Naive thymus-derived CD4-positive, alpha-beta T cell (primary cell): ENCODE data around the gene NOS3. TPM values are rescaled to one million over a fixed set of nuclear protein-coding genes. Genes with fewer than 3 reads are reported as not detected.

Experiments used
- ATAC-seq: fragments of 150-1000 bp; cut with Tn5 transposase; 2 replicates; pipeline ENCODE4 v1.10.0; 2021; ENCODE audit warnings: mild to moderate bottlenecking, moderate library complexity
- CTCF ChIA-PET: fragments of 350-600 bp; sonication (Branson Sonifier 250); formaldehyde crosslinking; loops from one replicate; lab custom pipeline; 2021; ENCODE audit warnings: antibody characterized with exemption; lab: Charles Lee
- POLR2A ChIA-PET: fragments of 350-600 bp; sonication (Branson Sonifier 250); formaldehyde crosslinking; loops from one replicate; lab custom pipeline; 2021; ENCODE audit warnings: antibody characterized with exemption, inconsistent platforms; lab: Charles Lee
- DNase-seq, 9 donors: peaks; one replicate each; pipeline versions ENCODE4 v3.0.0 to v3.0.0-alpha.2; 2020 to 2022; ENCODE audit warnings: mixed read lengths in 1 of 9
- H3K27ac ChIP-seq: one replicate; pipeline ENCODE4 v1.7.0; 2013; ENCODE audit warnings: mild to moderate bottlenecking, low read depth, low read length, moderate library complexity
- H3K27me3 ChIP-seq, 2 donors: one replicate each; pipeline ENCODE4 v1.7.0; 2013; ENCODE audit warnings: low read length in 2 of 2, mild to moderate bottlenecking in 2 of 2, moderate library complexity in 2 of 2; ENCODE audit not compliant: control insufficient read depth in 2 of 2, insufficient read depth in 2 of 2
- H3K36me3 ChIP-seq, 3 experiments: 1 replicate in 2 of 3; 2 replicates in 1 of 3; pipeline ENCODE4 v1.7.0; 2013; ENCODE audit warnings: low read length in 3 of 3, mild to moderate bottlenecking in 3 of 3, moderate library complexity in 1 of 3; ENCODE audit not compliant: insufficient read depth in 3 of 3, control insufficient read depth in 2 of 3
- H3K4me1 ChIP-seq, 2 donors: one replicate each; pipeline ENCODE4 v1.7.0; 2013; ENCODE audit warnings: low read length in 2 of 2, mild to moderate bottlenecking in 2 of 2, moderate library complexity in 1 of 2; ENCODE audit not compliant: control insufficient read depth in 2 of 2, insufficient read depth in 2 of 2
- H3K4me3 ChIP-seq: 2 replicates; pipeline ENCODE4 v1.7.0; 2013; ENCODE audit warnings: mild to moderate bottlenecking, low read length
- H3K9me3 ChIP-seq, 3 experiments: 1 replicate in 2 of 3; 2 replicates in 1 of 3; pipeline ENCODE4 v1.7.0; 2013; ENCODE audit warnings: low read length in 3 of 3; ENCODE audit not compliant: control insufficient read depth in 2 of 3
- H3K27ac Mint-ChIP-seq, 9 donors: one replicate each; pipeline ENCODE4 v1.8.0; 2020 to 2022; ENCODE audit warnings: mixed read lengths in 9 of 9, mild to moderate bottlenecking in 8 of 9, moderate library complexity in 5 of 9, inconsistent platforms in 2 of 9
- H3K27me3 Mint-ChIP-seq, 5 donors: one replicate each; pipeline ENCODE4 v1.8.0; 2021 to 2022; ENCODE audit warnings: mixed read lengths in 5 of 5, mild to moderate bottlenecking in 1 of 5
- H3K36me3 Mint-ChIP-seq, 5 donors: one replicate each; pipeline ENCODE4 v1.8.0; 2020 to 2022; ENCODE audit warnings: mixed read lengths in 5 of 5, mild to moderate bottlenecking in 3 of 5, inconsistent platforms in 1 of 5
- H3K4me1 Mint-ChIP-seq, 7 donors: one replicate each; pipeline ENCODE4 v1.8.0; 2020 to 2022; ENCODE audit warnings: mixed read lengths in 7 of 7, mild to moderate bottlenecking in 3 of 7, inconsistent platforms in 1 of 7
- H3K4me3 Mint-ChIP-seq, 10 donors: one replicate each; pipeline ENCODE4 v1.8.0; 2020 to 2022; ENCODE audit warnings: mild to moderate bottlenecking in 10 of 10, mixed read lengths in 10 of 10, moderate library complexity in 6 of 10, inconsistent platforms in 2 of 10
- H3K9me3 Mint-ChIP-seq, 11 donors: one replicate each; pipeline ENCODE4 v1.8.0; 2020 to 2022; ENCODE audit warnings: mixed read lengths in 11 of 11, mild to moderate bottlenecking in 4 of 11, inconsistent platforms in 1 of 11, moderate library complexity in 1 of 11
- intact Hi-C, 2 donors: fragments of 100-400 bp; cut with micrococcal nuclease; formaldehyde crosslinking; loops; one replicate each; pipeline ENCODE4 v1.15.1; 2023
- polyA plus RNA-seq, 2 donors: library from polyadenylated mRNA; unstranded; fragments of 300-500 nt; fragmentation: Illumina TruSeq; gene quantifications; one replicate each; pipeline ENCODE4 v1.2.3, GENCODE V29; 2021
- total RNA-seq, 6 experiments: library from RNA in 5 of 6; stranded (reverse) in 5 of 6; gene quantifications; 1 replicate in 5 of 6; 2 replicates in 1 of 6; pipeline ENCODE4 v1.2.3 and lab custom pipeline; 2021 to 2026

The NOS3 gene
- total and polyA plus RNA-seq, 7 experiments from 2014 or later, result 2.8 to 19.1 (median 7.9) TPM

- H3K36me3 Mint-ChIP-seq, result peaks cover 0 to 7% (median 4%) of the 10 kb centered on the region in 5 donors
- no peak for ATAC-seq
- intact Hi-C loops, result no loop called here
- peaks cover 6 to 16% (median 14%) of the 10 kb centered on the region in 7 donors for H3K4me1 Mint-ChIP-seq
- peaks cover 0 to 10% (median 0%) of the 10 kb centered on the region in 5 donors for H3K27me3 Mint-ChIP-seq
- H3K4me3 ChIP-seq, result no peak overlapping the region
- H3K9me3 ChIP-seq, result no peaks in the 10 kb centered on the region
- no peak overlapping the region for H3K27ac Mint-ChIP-seq
- H3K36me3 ChIP-seq, result peaks cover 0 to 20% (median 0%) of the 10 kb centered on the region in 3 experiments
- no peaks in the 10 kb centered on the region for H3K9me3 Mint-ChIP-seq
- H3K4me3 Mint-ChIP-seq, result no peak overlapping the region
- DNase-seq, result no peak
- H3K4me1 ChIP-seq, result peaks cover 0 to 6% of the 10 kb centered on the region in 2 donors
- CTCF ChIA-PET, result interaction anchor here (0.6 kb wide), 1 partner anchor 50 kb away, joined by 4 read pairs; no protein-coding TSS in a partner anchor
- POLR2A ChIA-PET, result no interaction called here
- no peaks in the 10 kb centered on the region for H3K27me3 ChIP-seq
- no peak overlapping the region for H3K27ac ChIP-seq
These were observed 58.2 kb downstream of the NOS3 start for GRCh38 chr7:151048911-151049463.

GRCh38 chr7:151051108-151051507 is 60.3 kb downstream of the NOS3 start:
- Histone ChIP-seq H3K9me3 (no peaks in the 10 kb centered on the region), H3K4me1 (peaks cover 0 to 6% of the 10 kb centered on the region in 2 donors), H3K27me3 (no peaks in the 10 kb centered on the region), H3K36me3 (no peaks in the 10 kb centered on the region), H3K27ac (no peak overlapping the region), H3K4me3 (no peak overlapping the region)
- peaks cover 0 to 1% (median 0%) of the 10 kb centered on the region in 11 donors for H3K9me3 Mint-ChIP-seq
- DNase-seq, result peak; percentile 55 to 75 (median 69)
- ATAC-seq, result peak; percentile 88
- peaks cover 6 to 19% (median 14%) of the 10 kb centered on the region in 7 donors for H3K4me1 Mint-ChIP-seq
- ChIA-PET CTCF (no interaction called here), POLR2A (interaction anchor here (0.8 to 1.6 kb wide), 4 partner anchors 23 to 37 kb away, joined by 3 to 4 read pairs (median 3); partner anchors contain the start of gene ABCB8)
- intact Hi-C loops, result loop anchor here in 1 of 2 donors (1.0 kb wide), 3 partner anchors 8 to 65 kb away; partner anchors contain the start of genes ABCB8 and SLC4A2
- H3K36me3 Mint-ChIP-seq, result peaks cover 0 to 5% (median 4%) of the 10 kb centered on the region in 5 donors
- H3K27ac Mint-ChIP-seq, result no peak overlapping the region
- H3K4me3 Mint-ChIP-seq, result no peak overlapping the region
- peaks cover 0 to 10% (median 0%) of the 10 kb centered on the region in 5 donors for H3K27me3 Mint-ChIP-seq

DNA sequence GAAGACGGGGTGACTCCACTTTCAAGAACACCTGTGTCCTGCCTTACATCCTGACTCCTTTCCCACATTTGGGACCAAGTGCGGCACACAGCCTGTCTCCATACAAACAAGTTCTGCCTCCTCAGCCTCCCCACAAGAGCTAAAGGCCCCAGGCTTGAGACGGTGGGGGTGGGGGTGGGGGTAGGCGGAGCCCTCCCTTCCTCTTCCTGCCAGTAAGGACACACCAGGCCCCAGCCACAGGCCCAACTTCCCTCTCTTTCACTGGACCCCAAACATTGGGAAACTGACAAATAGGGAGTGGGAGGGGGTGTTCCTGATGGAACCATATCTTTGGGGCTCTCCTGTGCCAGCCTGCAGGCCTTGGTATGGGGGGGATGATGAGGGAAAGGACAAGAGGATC is 62.3 kb downstream of the NOS3 start:
- no peaks in the 10 kb centered on the region for H3K36me3 ChIP-seq
- Mint-ChIP-seq H3K27me3 (peaks cover 0 to 10% (median 0%) of the 10 kb centered on the region in 5 donors), H3K36me3 (peaks cover 0 to 5% (median 4%) of the 10 kb centered on the region in 5 donors), H3K9me3 (peaks cover 0 to 1% (median 0%) of the 10 kb centered on the region in 11 donors), H3K4me3 (no peak overlapping the region), H3K4me1 (peaks cover 16 to 27% (median 26%) of the 10 kb centered on the region in 7 donors), H3K27ac (no peak overlapping the region)
- ChIA-PET POLR2A (no interaction called here), CTCF (interaction anchor here (0.6 kb wide), 1 partner anchor 42 kb away, joined by 3 read pairs; no protein-coding TSS in a partner anchor)
- H3K9me3 ChIP-seq, result no peaks in the 10 kb centered on the region
- H3K4me1 ChIP-seq, result peaks cover 6 to 14% of the 10 kb centered on the region in 2 donors
- no peak for ATAC-seq
- intact Hi-C loops, result no loop called here
- H3K27me3 ChIP-seq, result no peaks in the 10 kb centered on the region
- no peak overlapping the region for H3K4me3 ChIP-seq
- H3K27ac ChIP-seq, result no peak overlapping the region
- no peak for DNase-seq

GRCh38 chr7:151053751-151054150 is 62.9 kb downstream of the NOS3 start:
- Mint-ChIP-seq H3K9me3 (peaks cover 0 to 1% (median 0%) of the 10 kb centered on the region in 11 donors), H3K27ac (no peak overlapping the region), H3K36me3 (peaks cover 0 to 5% (median 4%) of the 10 kb centered on the region in 5 donors), H3K4me3 (no peak overlapping the region), H3K4me1 (peaks cover 21 to 31% (median 27%) of the 10 kb centered on the region in 7 donors), H3K27me3 (peaks cover 0 to 10% (median 0%) of the 10 kb centered on the region in 5 donors)
- ATAC-seq, result no peak
- no peak overlapping the region for H3K27ac ChIP-seq
- ChIA-PET CTCF (no interaction called here), POLR2A (no interaction called here)
- DNase-seq, result no peak
- no peaks in the 10 kb centered on the region for H3K9me3 ChIP-seq
- H3K27me3 ChIP-seq, result no peaks in the 10 kb centered on the region
- H3K4me3 ChIP-seq, result no peak overlapping the region
- H3K4me1 ChIP-seq, result peaks cover 12 to 19% of the 10 kb centered on the region in 2 donors
- no peaks in the 10 kb centered on the region for H3K36me3 ChIP-seq
- intact Hi-C loops, result no loop called here

DNA sequence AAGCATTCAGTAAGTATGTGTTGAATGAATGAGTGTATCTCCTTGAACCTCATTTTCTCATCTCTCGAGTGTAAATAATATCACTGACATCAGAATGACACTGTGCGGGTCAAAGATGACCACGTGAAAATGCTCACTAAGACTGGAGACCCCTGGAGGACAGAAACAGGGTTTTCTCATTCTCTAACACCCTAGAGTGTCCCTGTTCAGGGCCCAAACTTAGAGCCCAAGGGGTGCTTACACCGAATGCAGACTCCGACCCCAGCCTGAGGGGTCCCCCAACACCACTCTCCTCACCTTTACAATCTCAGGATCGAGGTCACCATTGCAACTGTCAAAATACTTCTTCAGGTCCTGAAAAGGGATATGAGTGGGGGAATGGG is 65.5 kb downstream of the NOS3 start:
- peaks cover 25 to 32% of the 10 kb centered on the region in 2 donors for H3K4me1 ChIP-seq
- H3K27me3 ChIP-seq, result no peaks in the 10 kb centered on the region
- Mint-ChIP-seq H3K4me1 (peaks cover 24 to 46% (median 38%) of the 10 kb centered on the region in 7 donors), H3K27me3 (peaks cover 0 to 4% (median 0%) of the 10 kb centered on the region in 5 donors), H3K4me3 (peak overlapping the region; percentile 38 to 99 (median 93)), H3K27ac (no peak overlapping the region), H3K9me3 (peaks cover 0 to 1% (median 0%) of the 10 kb centered on the region in 11 donors), H3K36me3 (peaks cover 0 to 5% (median 4%) of the 10 kb centered on the region in 5 donors)
- CTCF ChIA-PET, result interaction anchor here (1.1 kb wide), 1 partner anchor 28 kb away, joined by 3 read pairs; the partner anchor contains the start of gene ABCB8
- ATAC-seq (no peak), DNase-seq (no peak)
- no peaks in the 10 kb centered on the region for H3K36me3 ChIP-seq
- H3K27ac ChIP-seq, result no peak overlapping the region
- H3K4me3 ChIP-seq, result no peak overlapping the region
- intact Hi-C loops, result loop anchor here (5.0 kb wide), 4 partner anchors 36 to 576 kb away; no protein-coding TSS in a partner anchor
- no peaks in the 10 kb centered on the region for H3K9me3 ChIP-seq
- POLR2A ChIA-PET, result interaction anchor here (1.0 to 1.9 kb wide), 2 partner anchors 29 to 37 kb away, joined by 3 to 6 read pairs; no protein-coding TSS in a partner anchor

- ChIA-PET CTCF (interaction anchor here (0.6 to 3.5 kb wide), 4 partner anchors 28 to 201 kb away, joined by 3 to 15 read pairs (median 4); partner anchors contain the start of genes ABCB8 and TMUB1), POLR2A (interaction anchor here (0.7 to 2.7 kb wide), 4 partner anchors 26 to 38 kb away, joined by 3 to 10 read pairs (median 5); partner anchors contain the start of gene ABCB8)
- Mint-ChIP-seq H3K27me3 (peaks cover 0 to 4% (median 0%) of the 10 kb centered on the region in 5 donors), H3K36me3 (peaks cover 0 to 5% (median 4%) of the 10 kb centered on the region in 5 donors), H3K27ac (peak overlapping the region in 6 of 9 donors; percentile 38 to 93 (median 88)), H3K4me3 (peak overlapping the region; percentile 91 to 99 (median 94)), H3K4me1 (peaks cover 30 to 49% (median 44%) of the 10 kb centered on the region in 7 donors), H3K9me3 (peaks cover 0 to 1% (median 0%) of the 10 kb centered on the region in 11 donors)
- intact Hi-C loops, result loop anchor here (5.0 kb wide), 4 partner anchors 35 to 575 kb away; no protein-coding TSS in a partner anchor
- peak overlapping the region; percentile 52 for H3K27ac ChIP-seq
- peak overlapping the region; percentile 78 for H3K4me3 ChIP-seq
- H3K9me3 ChIP-seq, result no peaks in the 10 kb centered on the region
- H3K27me3 ChIP-seq, result no peaks in the 10 kb centered on the region
- no peak for DNase-seq
- no peak for ATAC-seq
- H3K36me3 ChIP-seq, result no peaks in the 10 kb centered on the region
- peaks cover 25 to 32% of the 10 kb centered on the region in 2 donors for H3K4me1 ChIP-seq
These were observed 66.1 kb downstream of the NOS3 start for GRCh38 chr7:151056666-151057505.
